ENCODE results near the gene ISG15.
"Not testable (repeated sequence)": the region's sequence is repeated elsewhere in the genome, so short reads cannot be mapped to it uniquely, and the experiment has no call there.

ISG15 gene

DNA sequence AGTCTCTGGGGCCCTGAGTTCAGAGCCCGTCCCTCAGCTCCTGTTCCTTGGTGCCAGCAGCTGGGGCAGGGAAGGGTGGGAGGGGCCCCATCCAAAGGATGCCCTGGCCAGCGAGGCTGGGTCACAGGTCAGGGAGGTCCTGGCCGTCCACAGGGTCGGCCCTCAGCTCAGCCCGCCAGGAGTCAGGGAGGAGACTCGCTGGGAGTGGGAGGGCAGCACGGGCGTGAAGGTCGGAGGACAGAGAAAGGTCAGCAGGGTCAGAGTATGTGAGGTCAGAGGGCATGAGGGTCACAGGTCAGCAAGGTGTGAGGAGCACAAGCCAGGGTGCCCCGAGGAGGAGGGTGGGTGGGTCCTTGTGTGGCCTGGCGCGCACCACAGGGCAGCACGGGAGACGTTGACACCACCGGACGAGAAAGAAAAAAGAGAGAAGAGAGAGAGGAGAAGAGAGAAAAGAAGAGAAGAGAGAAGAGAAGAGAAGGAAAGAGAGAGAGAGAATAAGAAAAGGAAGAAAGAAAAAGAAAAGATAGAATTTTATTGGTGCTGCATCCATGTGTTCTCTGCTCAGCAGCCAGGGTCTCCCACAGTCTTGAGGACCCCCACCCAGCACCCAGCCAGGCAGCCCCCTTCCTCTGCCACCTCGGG, 38.5 kb upstream of the ISG15 start:
- no peak for DNase-seq (ENCODE audit: low read depth)
- no peak overlapping the region for H3K4me3 ChIP-seq (ENCODE audit: low read depth, low read length)

DNA sequence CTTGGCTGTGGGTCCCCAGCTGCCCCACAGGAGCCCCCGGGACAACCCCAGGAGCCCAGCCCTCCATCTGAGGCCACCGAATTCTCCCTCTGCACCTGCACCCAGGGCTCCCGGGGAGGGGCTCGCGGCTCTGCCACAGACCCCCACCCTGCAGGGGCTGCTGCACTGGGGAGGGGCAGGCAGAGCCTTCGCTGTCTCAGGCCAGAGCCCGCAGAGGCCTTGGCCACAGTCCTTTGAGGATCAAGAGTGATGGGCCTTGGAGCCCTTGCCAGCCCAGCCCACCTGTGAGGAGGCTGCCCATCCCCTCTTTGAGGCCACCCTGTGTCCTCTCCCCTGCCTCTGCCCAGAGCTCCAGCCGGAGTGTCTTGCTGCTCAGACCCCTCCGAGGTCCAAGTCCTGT, 37.9 kb upstream of the ISG15 start:
- H3K4me3 ChIP-seq (ENCODE audit: low read depth, low read length), result no peak overlapping the region
- DNase-seq (ENCODE audit: low read depth), result no peak

DNA sequence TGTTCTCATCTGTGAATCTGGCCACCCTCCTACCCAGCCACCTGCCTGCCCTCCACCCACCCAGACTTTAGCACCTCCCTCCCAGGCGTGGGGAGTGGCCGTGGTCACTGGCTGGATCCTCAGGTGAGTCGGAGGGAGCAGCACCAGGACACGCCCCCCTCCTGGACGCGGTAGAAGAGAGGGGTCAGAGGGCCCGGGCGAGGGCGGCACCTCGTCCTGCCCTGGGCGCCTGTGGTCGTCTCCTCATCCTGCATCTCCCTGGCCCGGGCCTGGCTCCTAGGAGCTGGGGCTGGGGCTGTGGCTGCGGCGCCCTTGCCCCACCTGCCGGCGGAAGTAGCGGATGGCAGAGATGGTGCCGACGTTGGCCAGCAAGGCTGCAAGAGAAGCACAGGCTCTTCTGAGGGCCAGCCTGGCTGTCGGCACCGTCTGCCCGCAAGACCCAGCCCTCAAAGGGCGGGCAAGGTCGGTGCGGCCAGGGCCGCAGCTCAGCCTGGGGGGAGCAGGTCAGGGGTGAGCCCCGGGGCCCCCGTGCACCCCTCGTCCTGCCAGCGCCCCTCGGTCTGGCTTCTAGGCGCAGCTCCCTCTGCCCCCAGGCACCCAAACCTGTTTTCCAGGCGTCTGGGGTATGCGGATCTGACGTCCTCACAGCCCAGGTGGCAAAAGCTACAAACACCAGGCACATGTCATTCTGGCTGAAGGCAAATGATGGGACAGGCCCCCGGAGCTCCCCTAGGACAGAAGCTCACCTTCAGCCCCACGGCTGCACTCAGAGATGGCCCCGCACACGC, 37.2 kb upstream of the ISG15 start:
- H3K4me3 ChIP-seq (ENCODE audit: low read depth, low read length), result peak overlapping the region; percentile 20
- DNase-seq (ENCODE audit: low read depth), result no peak

DNA sequence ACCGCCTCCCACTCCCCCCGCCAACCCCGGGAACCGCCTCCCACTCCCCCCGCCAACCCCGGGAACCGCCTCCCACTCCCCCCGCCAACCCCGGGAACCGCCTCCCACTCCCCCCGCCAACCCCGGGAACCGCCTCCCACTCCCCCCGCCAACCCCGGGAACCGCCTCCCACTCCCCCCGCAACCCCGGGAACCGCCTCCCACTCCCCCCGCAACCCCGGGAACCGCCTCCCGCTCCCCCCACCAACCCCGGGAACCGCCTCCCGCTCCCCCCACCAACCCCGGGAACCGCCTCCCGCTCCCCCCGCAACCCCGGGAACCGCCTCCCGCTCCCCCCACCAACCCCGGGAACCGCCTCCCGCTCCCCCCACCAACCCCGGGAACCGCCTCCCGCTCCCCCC, 36.5 kb upstream of the ISG15 start:
- not testable (repeated sequence) for H3K4me3 ChIP-seq (ENCODE audit: low read depth, low read length); DNase-seq (ENCODE audit: low read depth)

DNA sequence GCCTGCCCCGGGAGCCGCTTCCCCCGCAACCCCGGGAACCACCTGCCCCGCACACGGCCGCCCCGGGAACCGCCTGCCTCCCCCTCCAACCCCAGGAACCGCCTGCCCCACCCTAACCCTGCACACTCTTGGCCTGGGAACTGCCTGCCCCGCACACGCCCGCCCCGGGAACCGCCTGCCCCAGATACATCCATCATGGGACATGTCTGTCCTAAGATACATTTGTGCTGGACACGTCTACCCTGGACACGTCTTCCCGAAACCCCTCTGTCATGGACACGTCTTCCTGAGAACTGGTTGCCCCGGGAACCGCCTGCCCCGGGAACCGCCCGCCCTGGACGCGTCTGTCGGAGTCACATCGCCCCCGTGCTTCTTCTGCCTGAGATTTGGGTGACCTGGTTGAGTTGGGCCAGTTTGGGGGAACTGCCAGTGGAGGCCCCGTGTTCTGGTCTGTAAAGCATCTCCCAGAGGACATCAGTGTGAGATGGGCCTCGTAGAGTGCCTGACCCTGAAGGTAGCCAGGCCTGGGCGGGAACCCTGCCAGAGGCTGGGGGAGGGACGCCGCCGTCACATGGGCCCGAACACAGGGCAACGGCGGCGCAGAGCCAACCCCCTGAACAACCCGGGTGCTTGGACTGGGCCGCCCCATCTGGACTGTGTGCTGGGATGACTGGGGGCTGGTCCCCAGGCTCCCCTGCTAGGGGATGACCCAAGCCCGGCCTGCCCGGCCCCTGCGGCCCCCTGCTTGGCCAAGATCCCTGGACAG, 35.0 kb upstream of the ISG15 start:
- no peak for DNase-seq (ENCODE audit: low read depth)
- no peak overlapping the region for H3K4me3 ChIP-seq (ENCODE audit: low read depth, low read length)

DNA sequence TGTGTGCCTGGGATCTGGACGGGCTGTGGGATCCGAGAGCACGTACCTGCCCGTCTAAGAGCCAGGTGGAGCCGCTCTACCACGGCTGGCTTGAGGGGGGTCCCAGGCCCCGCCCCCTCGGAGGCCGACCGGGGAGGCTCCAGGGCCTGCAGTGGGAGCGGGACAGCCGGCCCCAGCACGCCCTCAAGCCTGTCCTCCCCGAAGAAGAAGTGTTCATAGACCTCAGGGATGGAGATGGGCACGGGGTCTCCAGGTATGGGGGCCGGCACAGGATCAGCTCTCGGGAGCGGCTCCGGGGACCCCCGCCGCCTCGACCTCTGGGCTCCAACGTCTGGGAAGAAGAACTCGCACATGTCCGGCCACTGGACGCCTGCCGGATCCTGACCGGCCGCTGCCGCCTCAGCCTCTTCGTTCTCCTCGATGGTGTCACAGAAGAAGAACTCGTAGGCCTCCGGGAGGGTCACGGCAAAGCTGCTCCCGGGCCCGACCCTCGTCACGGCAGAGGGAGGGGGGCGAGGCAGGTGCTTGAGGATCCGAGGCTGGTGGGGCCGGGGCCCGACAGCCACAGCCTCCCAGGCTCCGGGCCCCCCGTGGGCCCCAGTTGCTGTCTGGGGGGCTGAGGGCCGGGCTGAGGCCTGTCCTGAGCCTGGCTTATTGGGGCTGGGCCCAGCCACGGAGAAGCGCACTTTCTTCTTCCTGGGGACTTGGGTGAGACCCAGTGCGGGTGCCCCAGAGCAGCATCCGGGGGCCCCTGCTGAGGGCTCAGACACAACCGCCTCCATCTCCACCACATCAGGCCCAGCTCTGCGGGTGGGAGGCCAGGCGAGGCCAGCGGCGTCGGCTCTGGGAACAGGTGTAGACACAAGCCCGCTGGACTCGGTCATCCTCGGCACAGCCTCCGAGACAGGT, 34.2 kb upstream of the ISG15 start:
- no peak overlapping the region for H3K4me3 ChIP-seq (ENCODE audit: low read depth, low read length)
- no peak for DNase-seq (ENCODE audit: low read depth)

DNA sequence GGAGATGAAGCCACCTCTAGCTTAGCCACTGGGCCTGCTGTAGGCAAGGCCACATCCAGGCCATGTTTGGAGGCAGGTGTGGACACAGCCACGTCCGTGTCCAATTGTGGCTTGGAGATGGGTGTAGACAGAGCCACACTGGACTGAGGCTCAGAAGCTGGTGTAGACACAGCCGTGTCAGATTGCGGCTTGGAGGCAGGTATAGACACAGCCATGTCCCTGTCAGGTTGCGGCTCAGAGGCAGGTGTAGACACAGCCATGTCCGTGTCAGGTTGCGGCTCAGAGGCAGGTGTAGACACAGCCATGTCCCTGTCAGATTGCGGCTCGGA, 33.6 kb upstream of the ISG15 start:
- no peak for DNase-seq (ENCODE audit: low read depth)
- no peak overlapping the region for H3K4me3 ChIP-seq (ENCODE audit: low read depth, low read length)

DNA sequence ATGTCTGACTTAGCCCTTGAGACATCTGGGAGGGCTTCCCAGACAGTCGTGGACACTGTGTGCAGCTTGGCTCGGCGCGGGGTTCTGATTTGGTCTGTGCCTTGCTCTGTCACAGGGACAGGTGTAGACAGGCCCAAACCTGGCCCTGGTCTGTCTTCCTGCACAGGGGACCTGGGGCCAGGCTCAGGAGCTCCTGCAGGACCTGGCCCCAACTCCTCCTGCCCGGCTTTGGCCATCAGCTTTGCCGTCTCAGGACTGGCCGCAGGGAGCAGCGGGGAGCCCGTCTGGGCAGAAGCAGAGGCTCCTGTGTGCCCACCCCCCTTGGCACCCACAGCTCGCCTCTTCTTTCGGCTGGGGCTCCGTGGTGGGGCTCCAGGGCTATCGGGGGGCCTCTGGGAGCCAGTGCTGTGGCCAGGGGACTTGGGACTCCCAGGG, 33.1 kb upstream of the ISG15 start:
- H3K4me3 ChIP-seq (ENCODE audit: low read depth, low read length), result no peak overlapping the region
- DNase-seq (ENCODE audit: low read depth), result no peak

DNA sequence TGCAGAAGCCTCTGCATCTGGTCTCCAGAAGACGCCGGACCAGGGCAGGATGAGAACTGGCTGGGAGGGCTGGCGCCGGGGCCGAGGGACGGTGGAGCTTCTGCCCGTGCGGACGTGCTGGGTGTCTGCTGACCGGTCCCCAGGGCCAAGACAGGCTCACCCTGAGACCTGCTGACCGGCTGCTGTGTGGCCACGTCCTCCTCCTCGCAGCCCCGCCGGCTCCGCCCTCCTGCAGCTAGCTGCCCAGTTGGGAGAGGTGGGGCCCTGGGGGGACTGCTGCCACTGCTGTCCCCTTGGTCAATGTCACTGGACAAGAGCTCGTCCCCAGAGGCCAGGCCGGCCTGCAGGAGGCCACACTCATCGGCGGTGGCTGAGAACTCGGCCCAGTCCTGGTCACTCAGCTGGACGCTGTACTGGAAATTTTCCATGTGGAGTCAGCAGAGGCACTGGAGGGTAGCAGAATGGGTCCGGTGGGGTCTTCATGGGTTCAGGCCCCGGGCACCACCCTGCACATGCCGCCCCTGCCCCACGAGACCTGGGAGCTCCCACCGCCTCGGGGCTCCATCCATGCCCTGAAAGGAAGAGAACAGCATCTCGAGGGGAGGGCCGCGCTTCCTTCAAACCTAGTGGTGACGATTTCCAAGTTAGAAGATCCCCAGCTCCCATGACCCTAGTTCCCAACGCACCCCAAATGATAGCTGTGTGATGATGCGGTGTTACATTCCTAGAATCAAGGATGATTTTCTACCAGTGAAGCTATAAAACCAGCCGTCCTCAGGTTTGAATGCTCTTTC, 32.5 kb upstream of the ISG15 start:
- DNase-seq (ENCODE audit: low read depth), result no peak
- no peak overlapping the region for H3K4me3 ChIP-seq (ENCODE audit: low read depth, low read length)

DNA sequence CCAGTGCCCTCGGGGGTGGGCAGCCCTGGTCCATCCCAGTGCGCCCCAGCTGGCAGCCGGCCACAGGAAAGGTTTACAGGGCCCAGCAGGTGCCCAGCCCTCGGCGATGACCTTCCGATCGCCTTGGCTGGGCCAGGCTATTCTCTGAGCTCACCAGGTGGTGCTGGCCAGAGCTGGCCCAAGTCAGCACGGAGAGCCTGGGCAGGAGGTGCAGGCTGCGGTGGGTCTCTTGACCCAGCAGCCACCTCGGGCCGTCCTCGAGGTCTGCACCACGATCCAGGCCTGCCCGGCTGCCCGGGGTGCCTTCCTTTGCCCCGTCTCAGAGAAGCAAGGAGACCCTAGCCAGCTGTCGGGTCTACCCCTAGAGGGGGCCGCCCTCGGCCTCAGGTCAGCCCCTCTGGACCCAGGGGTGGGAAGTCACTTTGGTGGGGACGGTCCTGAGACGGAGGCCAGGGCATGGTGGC, 31.8 kb upstream of the ISG15 start:
- no peak overlapping the region for H3K4me3 ChIP-seq (ENCODE audit: low read depth, low read length)
- DNase-seq (ENCODE audit: low read depth), result no peak

DNA sequence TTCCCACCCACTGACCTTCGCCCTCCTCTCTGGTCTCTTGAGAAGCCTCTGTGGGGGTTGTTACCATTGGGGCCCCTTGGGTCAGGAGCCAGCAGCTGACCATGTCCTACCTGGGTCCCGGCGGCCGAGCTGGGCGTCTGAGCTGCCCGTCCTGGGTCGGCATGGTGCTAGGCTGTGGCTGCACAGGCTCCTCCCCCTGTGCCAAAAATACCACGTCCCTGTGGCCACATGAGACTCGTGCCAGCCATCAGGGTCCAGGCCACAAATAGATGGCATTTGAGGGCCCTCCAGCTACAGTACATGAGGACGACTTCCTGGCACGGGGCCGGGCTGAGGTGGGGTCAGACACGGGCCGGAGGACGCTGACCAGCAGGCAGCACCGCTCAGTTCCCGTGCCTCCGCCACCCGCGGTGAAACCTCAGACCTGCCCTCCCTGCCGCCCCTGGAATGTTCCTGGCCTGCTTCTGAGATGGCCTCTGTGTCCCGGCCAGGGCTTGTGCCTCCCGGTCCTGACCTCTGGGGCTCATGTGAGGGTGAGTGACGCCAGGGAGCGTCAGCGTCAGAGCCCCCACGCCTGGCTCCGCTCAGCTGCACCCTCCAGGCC, 31.2 kb upstream of the ISG15 start, which contains the start of gene PERM1:
PERM1 (minus strand) TSS at position 139 of the 604 bp plus-strand sequence. CDS start 1,064 bp downstream, outside the sequence.
- DNase-seq (ENCODE audit: low read depth), result no peak

DNA sequence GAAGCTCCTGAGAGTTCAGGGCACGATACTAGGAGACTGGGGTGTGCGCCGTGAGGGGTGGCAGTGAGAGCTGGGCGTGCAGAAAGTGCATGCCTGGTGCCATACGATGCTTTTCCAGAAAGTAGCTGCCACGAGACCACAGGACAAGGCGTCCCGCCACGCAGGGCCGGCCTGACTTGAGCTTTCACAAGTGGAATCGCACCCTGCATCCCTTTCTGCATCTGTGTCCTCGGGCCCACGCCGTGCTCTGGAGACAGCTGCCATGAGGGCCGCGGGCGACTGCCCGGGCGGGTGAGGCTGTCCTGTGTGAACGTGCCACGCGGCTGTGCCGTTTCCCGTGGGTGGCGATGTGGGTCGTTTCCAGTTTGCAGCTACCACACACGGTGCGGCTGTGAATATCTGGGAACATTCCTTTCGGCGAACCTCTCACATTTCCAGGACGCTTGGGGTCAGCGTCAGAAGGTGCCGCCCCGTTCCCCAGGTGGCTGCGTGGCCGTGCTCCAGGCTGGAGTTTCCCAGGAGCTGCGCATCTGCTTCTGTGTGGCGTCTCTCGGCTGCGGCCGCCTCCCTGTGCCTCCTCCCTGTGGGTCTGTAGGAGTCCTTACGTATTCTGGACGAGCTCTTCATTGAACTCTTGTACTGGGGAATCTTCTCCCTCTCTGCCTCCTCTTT, 30.4 kb upstream of the ISG15 start:
- H3K4me3 ChIP-seq (ENCODE audit: low read depth, low read length), result no peak overlapping the region
- no peak for DNase-seq (ENCODE audit: low read depth)

More for the DNA sequence above, 31.2 kb upstream of the ISG15 start, which contains the start of gene PERM1:
- no peak within 1 kb of the TSS for H3K4me3 ChIP-seq (ENCODE audit: low read depth, low read length)

DNA sequence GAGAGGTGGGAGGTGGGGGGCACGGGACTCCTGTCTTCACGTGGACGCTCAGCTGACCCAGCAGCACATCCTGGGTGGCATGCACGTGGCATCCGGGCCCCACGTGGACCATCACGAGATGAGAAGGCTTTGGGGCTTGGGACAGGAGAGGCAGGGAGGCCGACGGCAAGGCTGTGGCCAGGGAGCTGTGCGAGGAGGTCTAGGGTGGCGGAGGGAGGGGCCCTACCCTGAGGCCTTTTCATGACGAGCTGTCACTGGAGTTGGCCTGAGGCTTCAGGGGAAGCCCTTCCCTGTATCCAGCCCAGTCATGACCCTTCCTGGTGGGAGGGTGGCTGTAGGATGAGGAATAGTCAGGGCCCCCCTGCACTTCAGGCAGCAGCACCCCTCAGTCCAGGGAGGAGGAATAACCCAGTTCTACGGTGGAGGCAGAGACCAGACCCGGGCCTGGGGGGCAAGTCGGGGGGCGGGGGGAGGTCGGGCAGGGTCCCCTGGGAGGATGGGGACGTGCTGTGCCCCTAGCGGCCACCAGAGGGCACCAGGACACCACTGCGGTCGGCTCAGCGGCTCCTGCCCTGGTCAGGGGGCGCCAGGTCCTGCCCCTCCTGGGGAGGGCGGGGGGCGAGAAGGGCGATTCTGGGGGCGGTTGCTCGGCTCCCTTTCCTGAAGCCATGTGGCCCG, 29.4 kb upstream of the ISG15 start:
- no peak for DNase-seq (ENCODE audit: low read depth)
- peak overlapping the region; percentile 23 for H3K4me3 ChIP-seq (ENCODE audit: low read depth, low read length)

DNA sequence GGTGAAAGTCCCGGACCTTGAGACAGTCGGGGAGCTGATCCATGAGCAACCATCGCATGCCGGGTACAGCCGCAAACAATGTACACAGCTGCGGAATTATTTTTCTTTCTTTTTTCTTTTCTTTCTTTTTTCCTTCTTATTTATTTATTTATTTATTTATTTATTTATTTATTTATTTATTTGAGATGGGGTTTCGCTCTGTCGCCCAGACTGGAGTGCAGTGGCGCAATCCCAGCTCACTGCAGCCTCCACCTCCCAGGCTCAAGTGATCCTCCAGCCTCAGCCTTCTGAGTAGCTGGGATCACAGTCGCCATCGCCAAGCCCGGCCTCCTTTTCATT, 28.9 kb upstream of the ISG15 start:
- peak overlapping the region; percentile 23 for H3K4me3 ChIP-seq (ENCODE audit: low read depth, low read length)
- no peak for DNase-seq (ENCODE audit: low read depth)

DNA sequence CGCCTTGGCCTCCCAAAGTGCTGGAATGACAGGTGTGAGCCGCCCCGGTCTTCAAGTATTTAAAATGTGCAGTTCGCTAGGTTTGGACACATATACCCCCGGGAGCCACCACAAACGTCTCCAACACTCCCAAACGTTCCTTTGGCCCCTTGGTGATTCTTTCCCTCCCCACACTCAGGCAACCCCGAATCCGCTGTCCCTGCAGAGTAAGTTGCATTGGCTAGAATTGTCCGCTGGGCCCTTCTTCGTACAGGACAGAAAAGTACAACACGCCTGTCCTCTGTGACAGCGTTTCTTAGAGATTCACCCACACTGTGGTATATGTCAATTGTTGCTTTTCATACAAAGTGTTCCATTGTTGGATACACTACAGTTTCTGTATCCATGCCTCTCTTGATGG, 28.2 kb upstream of the ISG15 start:
- no peak for DNase-seq (ENCODE audit: low read depth)
- H3K4me3 ChIP-seq (ENCODE audit: low read depth, low read length), result no peak overlapping the region

DNA sequence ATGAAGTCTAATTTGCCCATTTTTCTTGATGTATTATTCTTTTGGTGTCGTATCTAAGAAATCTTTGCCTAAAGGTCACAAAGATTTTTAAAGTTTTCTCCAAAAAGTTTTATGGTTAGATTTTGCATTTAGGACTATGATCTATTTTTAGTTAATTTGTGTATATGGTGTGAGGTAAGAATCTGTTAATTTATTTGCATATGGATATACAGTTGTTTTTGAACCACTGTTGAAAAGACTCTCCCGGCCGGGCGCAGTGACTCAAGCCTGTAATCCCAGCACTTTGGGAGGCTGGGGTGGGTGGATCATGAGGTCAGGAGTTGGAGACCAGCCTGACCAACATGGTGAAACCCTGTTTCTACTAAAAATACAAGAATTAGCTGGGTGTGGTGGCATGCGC, 25.2 kb upstream of the ISG15 start:
- H3K4me3 ChIP-seq (ENCODE audit: low read depth, low read length); DNase-seq (ENCODE audit: low read depth): not testable (repeated sequence)

DNA sequence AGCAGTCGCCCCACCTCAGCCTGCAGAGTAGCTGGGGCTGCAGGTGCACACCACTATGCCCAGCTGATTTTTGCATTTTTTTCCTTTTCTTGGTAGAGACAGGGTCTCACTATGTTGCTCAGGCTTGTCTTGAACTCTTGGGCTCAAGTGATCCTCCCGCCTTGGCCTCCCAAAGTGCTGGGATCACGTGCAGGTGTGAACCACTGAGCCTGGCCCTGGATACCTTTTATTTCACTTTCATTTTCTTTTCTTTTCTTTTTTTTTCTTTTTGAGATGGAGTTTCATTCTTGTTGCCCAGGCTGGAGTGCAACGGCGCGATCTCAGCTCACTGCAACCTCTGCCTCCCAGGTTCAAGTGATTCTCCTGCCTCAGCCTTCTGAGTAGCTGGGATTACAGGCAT, 22.0 kb upstream of the ISG15 start:
- DNase-seq (ENCODE audit: low read depth); H3K4me3 ChIP-seq (ENCODE audit: low read depth, low read length): not testable (repeated sequence)

Data from skeletal muscle cell (primary cell).